ENCODE data around the gene SSR1.

SSR1 gene

GRCh38 chr6:7238900-7239589, 74.0 kb downstream of the SSR1 start:
- DNase-seq (ENCODE audit: low read depth) = peak; percentile 41

- DNase-seq (ENCODE audit: low read depth) = no peak
Observed at GRCh38 chr6:7238526-7238899, 74.5 kb downstream of the SSR1 start.

GRCh38 chr6:7237653-7238188, 75.3 kb downstream of the SSR1 start:
- no peak for DNase-seq (ENCODE audit: low read depth)

- DNase-seq (ENCODE audit: low read depth) = no peak
Observed at GRCh38 chr6:7236306-7237209, 76.4 kb downstream of the SSR1 start.

- DNase-seq (ENCODE audit: low read depth) = no peak
Observed at GRCh38 chr6:7235712-7236305, 77.2 kb downstream of the SSR1 start.

GRCh38 chr6:7234547-7234946, 78.5 kb downstream of the SSR1 start:
- no peak for DNase-seq (ENCODE audit: low read depth)

GRCh38 chr6:7232351-7232750, 80.6 kb downstream of the SSR1 start:
- no peak for DNase-seq (ENCODE audit: low read depth)

GRCh38 chr6:7230956-7231713, 81.9 kb downstream of the SSR1 start:
- no peak for DNase-seq (ENCODE audit: low read depth)

- DNase-seq (ENCODE audit: low read depth) = no peak
Observed at GRCh38 chr6:7230327-7230691, 82.7 kb downstream of the SSR1 start.

- DNase-seq (ENCODE audit: low read depth) = no peak
Observed at GRCh38 chr6:7229376-7230326, 83.3 kb downstream of the SSR1 start.

- no peak for DNase-seq (ENCODE audit: low read depth)
Observed at GRCh38 chr6:7228662-7229375, 84.2 kb downstream of the SSR1 start.

GRCh38 chr6:7224731-7225130, 88.3 kb downstream of the SSR1 start:
- DNase-seq (ENCODE audit: low read depth) = no peak

GRCh38 chr6:7222197-7222596, 90.8 kb downstream of the SSR1 start:
- no peak for DNase-seq (ENCODE audit: low read depth)

GRCh38 chr6:7219310-7219709, 93.7 kb downstream of the SSR1 start:
- DNase-seq (ENCODE audit: low read depth) = no peak

GRCh38 chr6:7218406-7218988, 94.5 kb downstream of the SSR1 start:
- DNase-seq (ENCODE audit: low read depth) = no peak

Data from stimulated activated CD8-positive, alpha-beta memory T cell treated with anti-CD3 and anti-CD28 coated beads, Interleukin-15, amount 100 ng/mL, for 24 hours (primary cell).